Panc1 (cell line): Measurements from ENCODE around the gene WDR27. TPM values are rescaled to one million over a fixed set of nuclear protein-coding genes. Genes with fewer than 3 reads are reported as not detected.

Experiments used
- ATAC-seq: fragments of 200-7000 bp; cut with Tn5 transposase; 2 replicates; pipeline ENCODE4 v1.9.1; 2020; ENCODE audit warnings: mild to moderate bottlenecking, moderate library complexity
- BruUV-seq: library from RNA; stranded (reverse); fragments of 400-500 nt; replicated peaks from 2 replicates; lab custom pipeline; 2021; lab: Mats Ljungman, UMichigan
- CTCF ChIA-PET: fragments of 300-600 bp; sonication (Branson Sonifier 250); formaldehyde crosslinking; loops from one replicate; lab custom pipeline; 2022; ENCODE audit warnings: antibody characterized with exemption; lab: Charles Lee
- POLR2A ChIA-PET: fragments of 300-600 bp; sonication (Branson Sonifier 250); formaldehyde crosslinking; loops from one replicate; lab custom pipeline; 2022; ENCODE audit warnings: antibody characterized with exemption; lab: Charles Lee
- DNase-seq: peaks from one replicate; pipeline ENCODE4 v3.0.0-alpha.2; 2010; ENCODE audit warnings: low read depth, low spot score
- H3K27ac ChIP-seq: 2 replicates; pipeline ENCODE4 v1.5.1; 2011; ENCODE audit warnings: mild to moderate bottlenecking, low read length, inconsistent platforms
- H3K27me3 ChIP-seq: fragments of 200-500 bp; sonication (Bioruptor generic); 2 replicates; pipeline ENCODE4 v1.6.0; 2014; ENCODE audit warnings: low read length, inconsistent platforms; ENCODE audit not compliant: control insufficient read depth, insufficient read depth
- H3K36me3 ChIP-seq: fragments of 200-500 bp; sonication (Bioruptor generic); 2 replicates; pipeline ENCODE4 v1.5.1; 2014; ENCODE audit warnings: inconsistent platforms, mild to moderate bottlenecking, low read length, moderate library complexity; ENCODE audit not compliant: control insufficient read depth, insufficient read depth
- H3K4me1 ChIP-seq: 2 replicates; pipeline ENCODE4 v1.5.1; 2011; ENCODE audit warnings: inconsistent platforms, mild to moderate bottlenecking, low read length, moderate library complexity; ENCODE audit not compliant: control insufficient read depth, insufficient read depth
- H3K4me3 ChIP-seq, 2 experiments: 2 replicates each; pipeline ENCODE4 v1.5.1; 2011 to 2012; ENCODE audit warnings: low read depth in 2 of 2, low read length in 2 of 2, mild to moderate bottlenecking in 2 of 2, inconsistent platforms in 1 of 2, moderate library complexity in 1 of 2
- H3K9me3 ChIP-seq: fragments of 200-500 bp; sonication (Bioruptor generic); 2 replicates; pipeline ENCODE4 v1.5.1; 2014; ENCODE audit warnings: low read depth, mild to moderate bottlenecking, inconsistent platforms, low read length, moderate library complexity; ENCODE audit not compliant: control insufficient read depth, insufficient read depth
- CTCF ChIP-seq: fragments of 450-650 bp; IDR thresholded peaks from 2 replicates; pipeline ENCODE4 v1.5.1; 2017; ENCODE audit warnings: mild to moderate bottlenecking
- POLR2AphosphoS5 ChIP-seq: IDR thresholded peaks from 2 replicates; pipeline ENCODE4 v1.6.1; 2012; ENCODE audit warnings: mild to moderate bottlenecking, low read depth, low read length, moderate library complexity
- SIN3A ChIP-seq: IDR thresholded peaks from 2 replicates; pipeline ENCODE4 v1.6.1; 2012; ENCODE audit warnings: low read depth, mild to moderate bottlenecking, low read length, moderate library complexity, borderline replicate concordance; ENCODE audit not compliant: insufficient read depth
- TCF7L2 ChIP-seq: IDR thresholded peaks from 2 replicates; pipeline ENCODE4 v1.6.1; 2011; ENCODE audit warnings: mild to moderate bottlenecking, low read depth, low read length, inconsistent platforms
- in situ Hi-C: cut with HindIII; loops from 2 replicates; pipeline ENCODE4 v1.10.0; 2016; ENCODE audit warnings: low sequenced_read_pairs, low pct_unique_long_range_greater_than_20kb
- intact Hi-C: fragments of 100-400 bp; cut with micrococcal nuclease; formaldehyde crosslinking; loops from one replicate; pipeline ENCODE4 v1.10.0; 2022; ENCODE audit not compliant: unreplicated experiment
- total RNA-seq: library from RNA; stranded (reverse); gene quantifications from one replicate; pipeline ENCODE4 v1.2.1, GENCODE V29; 2021; ENCODE audit not compliant: unreplicated experiment
- TF ChIP-seq, protein P1 (sequence below), 2 experiments: IDR thresholded peaks; 2 replicates each; pipeline ENCODE4 v1.6.1; 2011 to 2012; ENCODE audit warnings: low read depth in 2 of 2, control low read depth in 1 of 2, low read length in 1 of 2, mild to moderate bottlenecking in 1 of 2, moderate library complexity in 1 of 2; ENCODE audit not compliant: insufficient read depth in 1 of 2

Gene WDR27
- total RNA-seq, 1 experiment from 2014 or later: 56.3 TPM

DNA sequence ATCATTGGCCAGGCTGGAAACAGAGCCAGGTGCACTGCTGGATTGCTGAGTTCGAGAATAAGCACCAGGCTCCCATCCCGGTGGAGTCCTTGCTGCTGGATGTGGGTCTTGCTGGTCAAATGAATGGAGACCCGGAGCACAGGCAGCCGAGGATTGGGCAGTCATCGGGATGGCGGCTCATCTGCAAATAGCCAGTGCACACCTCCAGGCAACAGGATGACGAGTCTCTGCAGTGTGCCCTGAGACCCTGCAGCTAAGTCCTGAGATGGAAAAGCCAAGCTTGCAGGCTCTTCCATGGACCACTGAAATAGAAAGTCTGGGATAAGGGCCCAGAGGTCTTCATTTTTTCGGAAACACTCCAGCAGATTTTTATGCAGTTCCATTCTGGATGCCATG, 143.5 kb downstream of the WDR27 start:
- BruUV-seq: no TSS peak
- peaks cover 6% of the 10 kb centered on the region; the same call in 1 of the 2 replicates for H3K9me3 ChIP-seq
- H3K4me1 ChIP-seq: no peaks in the 10 kb centered on the region
- intact Hi-C loops: no loop called here
- TF ChIP-seq POLR2AphosphoS5: no peak
- no peak overlapping the region for H3K27ac ChIP-seq
- CTCF ChIA-PET: no interaction called here
- no peaks in the 10 kb centered on the region for H3K36me3 ChIP-seq
- POLR2A ChIA-PET: no interaction called here
- H3K4me3 ChIP-seq: no peak overlapping the region
- DNase-seq (no peak), ATAC-seq (no peak)
- in situ Hi-C loops: no loop called here
- no peaks in the 10 kb centered on the region for H3K27me3 ChIP-seq

DNA sequence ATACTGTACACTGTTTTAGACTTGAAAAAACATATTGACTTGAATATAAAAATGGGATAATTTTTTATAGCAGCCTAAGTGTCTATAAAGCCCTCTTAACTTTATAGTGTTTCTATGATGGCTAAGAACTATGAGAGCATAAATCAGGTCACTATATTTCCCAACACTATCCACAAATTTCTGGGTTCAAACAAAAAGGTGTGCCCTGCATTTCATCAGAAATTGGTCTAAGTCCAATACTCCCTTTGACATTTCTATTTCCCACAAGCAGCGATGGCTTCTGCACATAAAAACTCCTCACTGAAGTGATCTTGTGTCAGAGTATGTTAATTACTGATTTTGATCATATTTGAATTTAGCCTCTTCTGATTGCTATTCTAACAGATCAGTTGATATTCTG, 143.9 kb downstream of the WDR27 start:
- intact Hi-C loops (no loop called here), in situ Hi-C loops (no loop called here)
- Histone ChIP-seq H3K36me3 (no peaks in the 10 kb centered on the region), H3K4me1 (no peaks in the 10 kb centered on the region), H3K4me3 (no peak overlapping the region), H3K9me3 (peaks cover 6% of the 10 kb centered on the region; the same call in 1 of the 2 replicates), H3K27me3 (no peaks in the 10 kb centered on the region), H3K27ac (no peak overlapping the region)
- TF ChIP-seq CTCF (no peak), TCF7L2 (no peak), SIN3A (no peak), POLR2AphosphoS5 (no peak)
- TF ChIP-seq, protein P1, sequence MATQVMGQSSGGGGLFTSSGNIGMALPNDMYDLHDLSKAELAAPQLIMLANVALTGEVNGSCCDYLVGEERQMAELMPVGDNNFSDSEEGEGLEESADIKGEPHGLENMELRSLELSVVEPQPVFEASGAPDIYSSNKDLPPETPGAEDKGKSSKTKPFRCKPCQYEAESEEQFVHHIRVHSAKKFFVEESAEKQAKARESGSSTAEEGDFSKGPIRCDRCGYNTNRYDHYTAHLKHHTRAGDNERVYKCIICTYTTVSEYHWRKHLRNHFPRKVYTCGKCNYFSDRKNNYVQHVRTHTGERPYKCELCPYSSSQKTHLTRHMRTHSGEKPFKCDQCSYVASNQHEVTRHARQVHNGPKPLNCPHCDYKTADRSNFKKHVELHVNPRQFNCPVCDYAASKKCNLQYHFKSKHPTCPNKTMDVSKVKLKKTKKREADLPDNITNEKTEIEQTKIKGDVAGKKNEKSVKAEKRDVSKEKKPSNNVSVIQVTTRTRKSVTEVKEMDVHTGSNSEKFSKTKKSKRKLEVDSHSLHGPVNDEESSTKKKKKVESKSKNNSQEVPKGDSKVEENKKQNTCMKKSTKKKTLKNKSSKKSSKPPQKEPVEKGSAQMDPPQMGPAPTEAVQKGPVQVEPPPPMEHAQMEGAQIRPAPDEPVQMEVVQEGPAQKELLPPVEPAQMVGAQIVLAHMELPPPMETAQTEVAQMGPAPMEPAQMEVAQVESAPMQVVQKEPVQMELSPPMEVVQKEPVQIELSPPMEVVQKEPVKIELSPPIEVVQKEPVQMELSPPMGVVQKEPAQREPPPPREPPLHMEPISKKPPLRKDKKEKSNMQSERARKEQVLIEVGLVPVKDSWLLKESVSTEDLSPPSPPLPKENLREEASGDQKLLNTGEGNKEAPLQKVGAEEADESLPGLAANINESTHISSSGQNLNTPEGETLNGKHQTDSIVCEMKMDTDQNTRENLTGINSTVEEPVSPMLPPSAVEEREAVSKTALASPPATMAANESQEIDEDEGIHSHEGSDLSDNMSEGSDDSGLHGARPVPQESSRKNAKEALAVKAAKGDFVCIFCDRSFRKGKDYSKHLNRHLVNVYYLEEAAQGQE (IDR thresholded peaks at IDR 0.05; ENCODE audit: insufficient read depth in 1 of 2, low read depth in 2 of 2, low read length in 1 of 2): no peak
- no peak for DNase-seq
- ChIA-PET CTCF (no interaction called here), POLR2A (no interaction called here)
- no peak for ATAC-seq
- no TSS peak for BruUV-seq

- Histone ChIP-seq H3K27me3 (no peaks in the 10 kb centered on the region), H3K27ac (no peak overlapping the region), H3K36me3 (no peaks in the 10 kb centered on the region), H3K4me1 (no peaks in the 10 kb centered on the region), H3K9me3 (peaks cover 5% of the 10 kb centered on the region; the same call in 1 of the 2 replicates), H3K4me3 (no peak overlapping the region)
- ChIA-PET POLR2A (no interaction called here), CTCF (no interaction called here)
- in situ Hi-C loops: no loop called here
- no peak for TF ChIP-seq POLR2AphosphoS5
- TF ChIP-seq, protein P1 (IDR thresholded peaks at IDR 0.05; ENCODE audit: insufficient read depth in 1 of 2, low read depth in 2 of 2, low read length in 1 of 2): no peak
- no peak for TF ChIP-seq SIN3A
- TF ChIP-seq CTCF: no peak
- TF ChIP-seq TCF7L2: no peak
- ATAC-seq (no peak), DNase-seq (no peak)
- BruUV-seq: no TSS peak
- intact Hi-C loops: no loop called here
Measured at GRCh38 chr6:169556758-169557548, 144.9 kb downstream of the WDR27 start.
